NCI-H82 treated with DMSO at 0.1 percent for 48 hours (cell line): Measurements from ENCODE around the gene KANK3.
"Not testable (repeated sequence)": the region's sequence is repeated elsewhere in the genome, so short reads cannot be mapped to it uniquely, and the experiment has no call there.

Experiments
- DNase-seq: peaks from one replicate; lab custom pipeline; 2025; ENCODE audit not compliant: unreplicated experiment; lab: John Stamatoyannopoulos, UW

KANK3 gene

DNA sequence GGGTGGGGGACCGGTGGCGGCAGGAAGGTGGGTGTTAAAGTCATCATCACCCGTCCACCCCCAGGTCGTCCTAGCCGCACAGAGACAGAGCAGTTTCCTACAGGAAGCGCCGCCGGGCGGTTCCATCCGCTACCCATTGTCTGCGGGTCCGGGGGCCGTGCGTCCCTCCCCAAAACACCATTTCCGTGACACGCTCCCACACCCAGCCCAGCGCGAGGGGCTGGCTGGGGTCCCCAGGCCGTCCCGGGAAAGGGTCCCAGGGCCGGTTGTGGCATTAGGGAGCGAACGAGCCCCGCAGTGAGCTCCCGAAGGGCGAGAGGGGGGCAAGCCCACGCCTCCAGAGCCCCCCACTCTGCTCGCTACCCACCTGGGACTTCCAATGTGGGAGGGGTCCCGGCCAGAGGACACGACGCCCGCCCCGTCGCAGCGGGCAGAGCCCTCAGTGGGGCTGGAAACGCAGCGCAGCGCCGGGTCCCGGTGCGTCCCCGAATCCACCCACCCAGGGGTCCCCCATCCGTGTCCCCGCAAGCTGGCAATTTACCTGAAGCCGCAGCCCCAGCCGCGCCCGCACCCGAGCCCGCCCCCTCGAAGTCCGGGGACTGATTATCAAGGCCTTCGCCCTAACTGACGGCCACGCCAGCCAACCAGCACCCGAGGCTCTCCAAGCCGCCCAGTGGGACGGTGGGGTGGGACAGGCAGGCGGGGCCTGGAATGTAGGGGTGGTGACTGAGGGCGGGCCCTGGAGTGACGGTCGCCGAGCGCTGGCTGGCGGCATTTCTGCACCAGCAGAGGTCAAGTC, at the start of gene KANK3:
KANK3 (minus strand) TSS at position 579 of the 799 bp plus-strand sequence. CDS start 5,434 bp downstream, outside the sequence.
- DNase-seq = peak; percentile 63

DNA sequence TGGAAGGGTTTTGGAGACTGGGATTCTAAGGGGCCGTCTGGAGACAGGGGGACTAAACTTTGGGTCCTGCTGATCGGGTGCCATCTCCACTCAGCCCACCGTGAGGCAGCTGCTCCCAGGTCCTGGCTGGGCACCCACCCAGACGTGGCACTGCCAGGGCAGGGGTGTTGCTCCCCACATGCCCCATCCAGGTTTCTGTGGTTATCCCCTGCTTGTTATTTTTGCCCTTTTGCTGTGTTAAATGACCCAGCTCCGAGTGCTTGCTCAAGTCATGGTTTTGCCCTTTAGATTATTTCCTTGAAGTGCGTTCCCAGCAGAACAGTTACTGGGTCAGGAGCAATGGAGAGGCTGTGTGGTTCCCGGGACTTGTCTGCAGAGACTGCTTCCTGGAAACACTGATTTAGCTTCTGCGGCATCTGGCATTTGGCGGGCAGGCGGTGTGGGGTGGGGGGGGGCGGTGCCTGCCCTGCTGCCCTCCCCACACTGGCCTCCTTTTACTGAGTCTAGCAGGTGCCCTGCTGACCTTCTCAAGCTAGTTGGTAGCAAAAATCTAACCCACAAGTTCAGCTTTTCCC, 49.0 kb upstream of the KANK3 start:
- DNase-seq = no peak

DNA sequence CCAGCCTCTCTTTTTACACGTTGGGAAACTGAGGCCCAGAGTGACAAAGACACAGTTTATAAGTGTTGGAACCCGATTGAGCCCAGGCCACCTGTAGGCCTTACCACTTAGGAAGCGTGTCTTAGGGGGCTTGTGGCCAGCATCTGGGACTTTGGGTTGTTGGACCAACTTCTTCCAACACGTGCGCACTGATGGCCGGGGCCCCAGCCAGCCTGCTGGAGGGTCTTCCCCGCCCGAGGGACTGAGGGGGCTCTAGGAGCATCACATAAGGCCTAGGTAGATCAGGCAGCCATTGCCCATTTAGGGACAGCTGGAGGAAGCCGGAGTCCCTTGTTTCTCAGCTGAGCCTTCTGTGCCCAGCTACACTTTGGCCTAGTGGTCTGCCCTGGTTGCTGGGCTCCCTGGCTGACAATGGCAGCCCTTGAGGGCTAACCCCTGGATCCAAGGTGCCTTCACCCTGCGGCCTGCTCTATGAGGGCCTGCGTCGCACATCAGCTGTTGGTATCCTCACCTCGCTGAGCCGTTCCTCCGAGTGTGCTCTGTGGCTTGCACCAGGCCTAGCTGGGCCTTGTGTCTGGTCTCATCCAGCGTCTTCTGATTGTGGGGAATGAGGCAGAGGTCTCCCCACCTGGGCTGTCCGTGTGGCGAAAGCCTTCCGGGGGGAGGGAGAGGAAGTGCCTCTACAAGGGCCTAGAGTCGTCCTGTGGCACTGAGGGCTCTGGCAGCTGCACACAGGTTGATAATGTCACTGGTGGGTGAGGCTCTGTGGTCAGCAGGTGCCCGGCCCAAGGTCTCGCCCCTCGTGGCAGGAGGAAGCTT, 48.3 kb upstream of the KANK3 start:
- DNase-seq = no peak

GRCh38 chr19:8390617-8390981, 47.5 kb upstream of the KANK3 start:
- peak; percentile 54 for DNase-seq

DNA sequence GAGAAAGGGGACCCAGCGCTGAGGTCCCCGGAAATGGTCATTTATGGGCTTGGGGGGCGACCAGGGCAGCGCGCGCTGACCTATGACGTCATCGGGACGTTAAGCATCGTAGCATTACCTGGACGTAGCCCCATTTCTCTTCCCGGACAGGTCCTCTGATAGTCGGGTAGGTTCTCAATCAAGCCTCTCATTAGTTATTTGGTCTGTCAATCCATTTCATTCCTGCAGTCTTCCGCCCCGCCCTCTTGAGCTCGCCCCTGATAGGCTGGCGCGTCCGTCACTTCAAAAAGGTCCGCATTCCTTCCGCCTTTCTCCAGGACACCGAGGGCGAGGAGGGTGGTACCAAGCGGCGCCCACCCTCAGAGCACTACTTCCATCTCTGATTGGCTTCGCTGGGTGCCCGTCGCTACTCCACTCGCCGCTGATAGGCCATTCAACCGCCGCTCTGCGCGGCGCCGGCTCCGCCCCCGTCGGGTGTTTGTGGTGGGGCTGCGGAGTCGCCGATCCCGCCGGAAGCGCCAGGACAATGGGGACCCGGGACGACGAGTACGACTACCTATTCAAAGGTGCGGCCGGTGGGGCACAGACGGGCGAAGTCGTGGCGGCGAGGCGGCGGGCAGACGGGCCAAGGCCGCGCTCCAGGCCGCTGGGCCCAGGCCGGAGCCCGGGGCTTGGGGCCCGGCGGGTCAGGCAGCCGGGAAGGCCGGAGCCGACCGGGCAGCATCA, 47.0 kb upstream of the KANK3 start, which contains the start of gene RAB11B:
RAB11B (plus strand) TSS at position 470 of the 726 bp plus-strand sequence; CDS start at position 527, 57 bp downstream.
- DNase-seq = peak; percentile 97

- DNase-seq = no peak
These were observed 45.5 kb upstream of the KANK3 start for GRCh38 chr19:8388612-8388958.

DNA sequence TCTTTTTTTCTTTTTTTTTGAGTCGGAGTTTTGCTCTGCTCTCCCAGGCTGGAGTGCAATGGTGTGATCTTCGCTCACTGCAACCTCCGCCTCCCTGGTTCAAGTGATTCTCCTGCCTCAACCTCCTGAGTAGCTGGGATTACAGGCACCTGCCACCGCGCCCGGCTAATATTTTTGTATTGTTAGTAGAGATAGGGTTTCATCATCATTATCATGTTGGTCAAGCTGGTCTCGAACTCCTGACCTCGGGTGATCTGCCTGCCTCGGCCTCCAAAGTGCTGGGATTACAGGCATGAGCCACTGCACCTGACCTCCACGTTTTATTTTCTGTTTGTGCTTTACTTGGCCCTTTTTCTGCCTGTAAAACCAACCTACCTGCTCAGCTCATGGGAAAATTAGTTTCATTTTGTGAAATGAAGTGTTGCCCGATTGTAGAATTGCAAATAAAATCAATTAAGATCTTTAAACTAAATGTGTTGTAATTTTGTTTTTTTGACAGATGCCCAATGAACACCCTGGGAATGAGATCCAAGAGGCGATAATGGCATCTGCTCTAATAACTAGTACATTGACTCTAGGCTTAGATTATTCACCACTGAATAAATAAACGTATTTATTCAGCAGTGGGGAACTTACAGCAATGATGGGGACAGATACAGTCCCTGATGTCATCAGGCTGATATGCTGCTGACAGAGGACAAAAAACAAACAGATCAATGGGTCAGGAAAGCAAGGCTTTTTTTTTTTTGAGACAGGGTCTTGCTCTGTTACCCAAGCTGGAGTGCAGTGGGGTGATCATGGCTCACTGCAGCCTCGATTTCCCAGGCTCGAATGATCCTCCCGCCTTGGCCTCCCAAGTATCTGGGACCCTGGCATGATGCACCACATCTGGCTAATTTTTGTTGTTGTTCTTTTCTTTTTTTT, 44.9 kb upstream of the KANK3 start:
- no peak for DNase-seq

DNA sequence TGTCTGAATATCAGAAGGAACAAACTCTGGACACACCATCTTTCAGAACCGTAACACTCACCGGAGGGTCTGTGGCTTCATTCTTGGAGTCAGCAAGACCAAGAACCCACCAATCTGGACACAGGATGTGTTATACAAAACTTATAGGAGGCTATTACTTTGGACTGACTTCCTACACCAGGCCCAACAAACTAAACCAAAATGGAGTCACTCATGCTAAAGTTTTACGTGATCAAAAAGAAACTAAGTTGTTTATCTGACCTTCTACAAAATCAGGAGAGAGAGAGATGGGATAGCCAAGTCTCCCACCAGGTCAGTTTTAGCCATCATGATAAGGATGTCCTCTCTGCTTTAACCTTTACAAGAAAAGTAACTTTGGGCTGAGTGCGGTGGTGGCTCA, 43.9 kb upstream of the KANK3 start:
- DNase-seq = no peak

DNA sequence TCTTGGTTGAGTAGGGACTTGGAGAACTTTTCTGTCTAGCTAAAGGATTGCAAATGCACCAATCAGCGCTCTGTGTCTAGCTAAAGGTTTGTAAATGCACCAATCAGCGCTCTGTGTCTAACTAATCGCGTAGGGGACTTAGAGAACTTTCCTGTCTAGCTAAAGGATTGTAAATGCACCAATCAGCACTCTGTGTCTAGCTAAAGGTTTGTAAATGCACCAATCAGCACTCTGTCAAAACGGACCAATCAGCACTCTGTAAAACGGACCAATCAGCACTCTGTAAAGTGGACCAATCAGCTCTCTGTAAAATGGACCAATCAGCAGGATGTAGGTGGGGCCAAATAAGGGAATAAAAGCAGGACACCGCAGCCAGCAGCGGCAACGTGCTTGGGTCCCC, 43.4 kb upstream of the KANK3 start:
- DNase-seq = not testable (repeated sequence)

GRCh38 chr19:8385566-8385965, 42.5 kb upstream of the KANK3 start:
- not testable (repeated sequence) for DNase-seq

DNA sequence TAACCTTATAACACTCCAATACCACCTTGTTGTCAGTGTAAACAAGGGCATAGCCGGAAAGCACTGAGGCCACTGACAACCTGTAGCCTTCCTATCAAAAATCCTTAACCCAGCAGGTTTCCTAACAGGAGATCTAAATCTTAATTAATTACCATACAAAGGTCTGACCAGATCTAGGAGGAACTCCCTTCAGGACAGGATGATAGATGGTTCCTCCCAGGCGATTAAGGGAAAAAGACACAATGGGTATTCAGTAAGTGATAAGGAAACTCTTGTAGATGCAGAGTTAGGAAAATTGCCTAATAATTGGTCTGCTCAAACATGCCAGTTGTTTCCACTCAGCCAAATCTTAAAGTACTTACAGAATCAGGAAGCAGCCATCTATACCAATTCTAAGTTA, 42.0 kb upstream of the KANK3 start:
- DNase-seq = not testable (repeated sequence)

- DNase-seq = not testable (repeated sequence)
These were observed 41.5 kb upstream of the KANK3 start for GRCh38 chr19:8384569-8384968.

GRCh38 chr19:8379156-8379891, 36.3 kb upstream of the KANK3 start:
- not testable (repeated sequence) for DNase-seq

GRCh38 chr19:8377598-8377997, 34.5 kb upstream of the KANK3 start:
- no peak for DNase-seq

- not testable (repeated sequence) for DNase-seq
These were observed 33.4 kb upstream of the KANK3 start for GRCh38 chr19:8376373-8376974.

- DNase-seq = not testable (repeated sequence)
These were observed 32.7 kb upstream of the KANK3 start for GRCh38 chr19:8375766-8376165.

- DNase-seq = no peak
These were observed 31.1 kb upstream of the KANK3 start for GRCh38 chr19:8373867-8374813.
